Stimulated activated CD8-positive, alpha-beta memory T cell treated with anti-CD3 and anti-CD28 coated beads, Interleukin-4, amount 100 ng/mL, for 48 hours (primary cell): Measurements from ENCODE around the gene OR2AE1.
"Not testable (repeated sequence)": the region's sequence is repeated elsewhere in the genome, so short reads cannot be mapped to it uniquely, and the experiment has no call there.

Experiments
- DNase-seq: peaks from one replicate; pipeline ENCODE4 v3.0.0-alpha.2; 2020

OR2AE1 gene

GRCh38 chr7:99876933-99877332 lies at the start of gene OR2AE1:
Gene OR2AE1, minus strand, starts transcription at chr7:99877033. Its CDS starts 0 bp downstream, at chr7:99877033.
- no peak for DNase-seq

GRCh38 chr7:99926321-99926720 lies 49.5 kb upstream of the OR2AE1 start:
- DNase-seq, result no peak

GRCh38 chr7:99923200-99923599 lies 46.4 kb upstream of the OR2AE1 start:
- DNase-seq, result no peak

- no peak for DNase-seq
Measured at GRCh38 chr7:99920149-99920548, 43.3 kb upstream of the OR2AE1 start.

- DNase-seq, result no peak
Measured at GRCh38 chr7:99919814-99920112, 42.9 kb upstream of the OR2AE1 start.

- DNase-seq, result peak; percentile 94
Measured at GRCh38 chr7:99918959-99919813, 42.4 kb upstream of the OR2AE1 start, which contains the start of gene TRIM4. Gene TRIM4, minus strand, starts transcription at chr7:99919530. Its CDS starts 129 bp downstream, at chr7:99919401.

GRCh38 chr7:99910976-99911375 lies 34.1 kb upstream of the OR2AE1 start:
- no peak for DNase-seq

GRCh38 chr7:99901581-99901980 lies 24.7 kb upstream of the OR2AE1 start:
- no peak for DNase-seq

GRCh38 chr7:99899830-99900519 lies 23.1 kb upstream of the OR2AE1 start:
- DNase-seq, result no peak

- no peak for DNase-seq
Measured at GRCh38 chr7:99898836-99899235, 22.0 kb upstream of the OR2AE1 start.

- DNase-seq, result no peak
Measured at GRCh38 chr7:99898023-99898357, 21.2 kb upstream of the OR2AE1 start.

GRCh38 chr7:99897322-99898022 lies 20.6 kb upstream of the OR2AE1 start:
- DNase-seq, result no peak

GRCh38 chr7:99894738-99895137 lies 17.9 kb upstream of the OR2AE1 start:
- no peak for DNase-seq

GRCh38 chr7:99893280-99893679 lies 16.4 kb upstream of the OR2AE1 start:
- DNase-seq, result no peak

GRCh38 chr7:99890348-99890747 lies 13.5 kb upstream of the OR2AE1 start:
- DNase-seq, result not testable (repeated sequence)

GRCh38 chr7:99888366-99888765 lies 11.5 kb upstream of the OR2AE1 start:
- DNase-seq, result not testable (repeated sequence)

- DNase-seq, result no peak
Measured at GRCh38 chr7:99881370-99881769, 4.5 kb upstream of the OR2AE1 start.

GRCh38 chr7:99876491-99876890 lies 342 bp downstream of the OR2AE1 start:
- DNase-seq, result no peak

GRCh38 chr7:99868246-99868645 lies 8.6 kb downstream of the OR2AE1 start:
- DNase-seq, result no peak

- DNase-seq, result not testable (repeated sequence)
Measured at GRCh38 chr7:99867477-99867876, 9.4 kb downstream of the OR2AE1 start.

- no peak for DNase-seq
Measured at GRCh38 chr7:99863847-99864440, 12.9 kb downstream of the OR2AE1 start.

GRCh38 chr7:99860281-99861127 lies 16.3 kb downstream of the OR2AE1 start:
- DNase-seq, result no peak
